Measurements from ENCODE around the gene PROX1. TPM values are rescaled to one million over a fixed set of nuclear protein-coding genes. Genes with fewer than 3 reads are reported as not detected.

Gene PROX1
- total RNA-seq (2021), result not detected in 2 replicates
- Bru-seq, nascent RNA, result percentile 3 among the genes with signal in this experiment
- BruChase-seq, experiment 1, labeled RNA remaining after a 2-hour chase, result not detected
- BruChase-seq, experiment 2, labeled RNA remaining after a 6-hour chase, result not detected
- long read RNA-seq, result 0 reads

DNA sequence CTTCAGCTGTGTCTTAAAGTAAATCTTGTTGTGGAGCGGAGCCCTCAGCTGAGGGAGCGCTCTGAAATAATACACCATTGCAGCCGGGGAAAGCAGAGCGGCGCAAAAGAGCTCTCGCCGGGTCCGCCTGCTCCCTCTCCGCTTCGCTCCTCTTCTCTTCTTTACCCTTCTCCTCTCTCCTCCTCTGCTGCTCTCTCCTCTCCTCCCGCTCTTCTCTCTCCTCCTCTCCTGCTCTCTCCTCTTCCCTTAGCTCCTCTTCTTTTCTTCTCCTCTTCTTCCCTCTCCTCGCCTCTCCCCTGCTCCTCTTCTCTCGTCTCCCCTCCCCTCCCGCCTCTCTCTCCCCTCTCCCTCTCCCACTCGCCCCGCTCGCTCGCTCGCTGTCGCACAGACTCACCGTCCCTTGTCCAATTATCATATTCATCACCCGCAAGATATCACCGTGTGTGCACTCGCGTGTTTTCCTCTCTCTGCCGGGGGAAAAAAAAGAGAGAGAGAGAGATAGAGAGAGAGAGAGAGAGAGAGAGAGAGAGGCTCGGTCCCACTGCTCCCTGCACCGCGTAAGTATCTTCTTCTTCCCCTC is at the start of gene PROX1:
PROX1 (plus strand) TSS at position 47 of the 580 bp plus-strand sequence. CDS start 8,563 bp downstream, outside the sequence.
- no peak for DNase-seq
- TF ChIP-seq CTCF (conservative IDR thresholded peaks at IDR 0.05) (no peak), EZH2 (IDR thresholded peaks at IDR 0.05; ENCODE audit: low read depth) (no peak)
- BruUV-seq (replicated peaks), result no TSS peak
- no peaks in the 10 kb centered on the region for H3K79me2 ChIP-seq (ENCODE audit: low read depth)
- no peak within 1 kb of the TSS for H3K4me3 ChIP-seq
- no peaks in the 10 kb centered on the region for H3K4me1 ChIP-seq (replicated peaks; ENCODE audit: insufficient read depth)
- ChIA-PET CTCF (no interaction called here), POLR2A (ENCODE audit: unreplicated experiment) (no interaction called here)
- intact Hi-C loops (cut with micrococcal nuclease; ENCODE audit: unreplicated experiment), result no loop called here
- H3K27ac ChIP-seq, result no peak within 1 kb of the TSS
- H3K27me3 ChIP-seq (ENCODE audit: insufficient read depth, low read depth), result no peaks in the 10 kb centered on the region
- no peaks in the 10 kb centered on the region for H3F3A ChIP-seq (ENCODE audit: insufficient read depth, low read depth)
- H3K36me3 ChIP-seq (ENCODE audit: low read depth), result no peaks in the 10 kb centered on the region
- peak within 1 kb of the TSS; percentile 26; the same call in 1 of the 2 replicates for H3K4me2 ChIP-seq
- no peaks in the 10 kb centered on the region for H3K9me3 ChIP-seq (ENCODE audit: insufficient read depth, low read depth)
- H4K20me1 ChIP-seq (ENCODE audit: insufficient read depth), result no peaks in the 10 kb centered on the region
- H3K9me2 ChIP-seq (ENCODE audit: insufficient read depth), result no peaks in the 10 kb centered on the region
- no peak within 1 kb of the TSS for H2AFZ ChIP-seq

GRCh38 chr1:213938776-213939175 is 49.0 kb upstream of the PROX1 start:
- Histone ChIP-seq H3K27ac (no peak overlapping the region), H3K9me2 (ENCODE audit: insufficient read depth) (no peaks in the 10 kb centered on the region), H3K4me3 (no peak overlapping the region), H3K27me3 (ENCODE audit: insufficient read depth, low read depth) (no peaks in the 10 kb centered on the region), H3K4me1 (replicated peaks; ENCODE audit: insufficient read depth) (no peaks in the 10 kb centered on the region), H3K36me3 (ENCODE audit: low read depth) (no peaks in the 10 kb centered on the region), H3F3A (ENCODE audit: insufficient read depth, low read depth) (no peaks in the 10 kb centered on the region), H4K20me1 (ENCODE audit: insufficient read depth) (no peaks in the 10 kb centered on the region), H3K9me3 (ENCODE audit: insufficient read depth, low read depth) (no peaks in the 10 kb centered on the region), H2AFZ (no peak overlapping the region), H3K4me2 (no peak overlapping the region), H3K79me2 (ENCODE audit: low read depth) (no peaks in the 10 kb centered on the region)
- DNase-seq, result no peak
- no TSS peak for BruUV-seq (replicated peaks)
- intact Hi-C loops (cut with micrococcal nuclease; ENCODE audit: unreplicated experiment), result no loop called here
- POLR2A ChIA-PET (ENCODE audit: unreplicated experiment), result no interaction called here
- TF ChIP-seq EZH2 (IDR thresholded peaks at IDR 0.05; ENCODE audit: low read depth), result no peak
- TF ChIP-seq CTCF (conservative IDR thresholded peaks at IDR 0.05), result no peak
- CTCF ChIA-PET, result no interaction called here

DNA sequence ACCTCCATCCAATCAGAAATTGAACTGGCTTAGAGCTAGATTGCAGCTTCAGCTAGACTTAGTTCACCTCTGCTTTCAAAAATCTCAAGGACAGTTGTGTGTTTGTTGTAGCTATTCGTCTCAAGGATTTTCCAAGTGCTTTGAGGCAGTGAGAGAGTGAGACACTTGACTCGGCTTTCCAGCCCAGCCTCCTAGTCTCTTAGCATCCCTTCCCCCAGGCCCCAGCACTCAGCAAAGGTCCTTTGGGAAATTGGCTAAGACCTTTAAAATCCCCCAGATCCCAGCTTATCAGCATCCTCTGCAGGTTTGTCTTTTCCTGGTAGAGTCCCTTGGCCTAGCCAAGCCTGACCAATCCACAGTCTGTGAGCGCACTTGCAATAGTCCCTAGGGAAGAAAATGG is 47.9 kb upstream of the PROX1 start:
- no TSS peak for BruUV-seq (replicated peaks)
- intact Hi-C loops (cut with micrococcal nuclease; ENCODE audit: unreplicated experiment), result no loop called here
- Histone ChIP-seq H3K27ac (no peak overlapping the region), H3K9me2 (ENCODE audit: insufficient read depth) (no peaks in the 10 kb centered on the region), H3K36me3 (ENCODE audit: low read depth) (no peaks in the 10 kb centered on the region), H3K79me2 (ENCODE audit: low read depth) (no peaks in the 10 kb centered on the region), H3K4me3 (no peak overlapping the region), H2AFZ (no peak overlapping the region), H3F3A (ENCODE audit: insufficient read depth, low read depth) (no peaks in the 10 kb centered on the region), H3K4me2 (no peak overlapping the region), H4K20me1 (ENCODE audit: insufficient read depth) (no peaks in the 10 kb centered on the region), H3K9me3 (ENCODE audit: insufficient read depth, low read depth) (no peaks in the 10 kb centered on the region), H3K27me3 (ENCODE audit: insufficient read depth, low read depth) (no peaks in the 10 kb centered on the region), H3K4me1 (replicated peaks; ENCODE audit: insufficient read depth) (no peaks in the 10 kb centered on the region)
- no peak for DNase-seq
- TF ChIP-seq CTCF (conservative IDR thresholded peaks at IDR 0.05) (no peak), EZH2 (IDR thresholded peaks at IDR 0.05; ENCODE audit: low read depth) (no peak)
- ChIA-PET CTCF (no interaction called here), POLR2A (ENCODE audit: unreplicated experiment) (no interaction called here)
